ENCODE measurements around the gene LLGL1. TPM values are rescaled to one million over a fixed set of nuclear protein-coding genes. Genes with fewer than 3 reads are reported as not detected.

Gene LLGL1
- total RNA-seq, 4 donors from 2014 or later, result 25.7 to 30.3 (median 28.0) TPM

DNA sequence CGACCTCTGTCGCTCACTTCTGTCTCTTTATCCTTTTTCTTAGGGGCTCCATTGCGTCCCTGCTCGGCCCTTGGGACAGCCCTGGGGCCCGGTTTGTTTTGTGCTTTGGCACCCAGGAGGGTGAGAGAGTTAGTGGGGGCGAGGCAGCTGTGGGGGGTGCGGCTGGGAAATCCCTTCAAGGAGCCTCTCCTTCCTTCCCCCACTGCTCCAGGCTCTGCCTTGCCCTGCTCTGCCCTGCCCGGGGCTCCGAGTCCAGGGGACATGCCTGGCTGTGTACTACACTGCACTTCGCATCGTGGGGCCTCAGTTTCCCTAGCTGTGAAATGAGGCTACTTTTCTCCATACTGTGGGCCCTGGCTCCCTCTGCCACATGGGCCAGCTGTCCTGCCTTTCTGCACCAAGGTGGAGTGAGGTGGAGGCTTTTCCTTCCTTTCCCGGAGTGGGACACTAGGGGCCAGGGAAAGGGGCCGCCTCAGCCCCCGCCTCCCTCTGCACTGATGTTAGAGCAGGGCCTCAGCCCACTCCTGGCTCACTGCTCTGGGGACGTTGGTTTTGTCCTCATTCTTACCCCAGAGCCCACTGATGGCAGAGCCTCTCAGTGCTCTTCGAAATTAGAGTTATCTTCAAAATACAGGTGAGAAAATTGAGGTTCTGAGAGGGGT, 980 bp downstream of the LLGL1 start:
- DNase-seq, result no peak
- H3K27me3 ChIP-seq, result no peaks in the 10 kb centered on the region
- H3K36me3 ChIP-seq, result no peaks in the 10 kb centered on the region
- TF ChIP-seq CTCF (IDR thresholded peaks at IDR 0.05) (no peak), POLR2A (IDR thresholded peaks at IDR 0.05) (no peak)
- peak overlapping the region; percentile 58 to 82 (median 68) for H3K4me3 ChIP-seq
- intact Hi-C loops (cut with DNase I), result no loop called here
- no peaks in the 10 kb centered on the region for H3K9me3 ChIP-seq
- WGBS, 2 donors, result 0 to 20% methylated on average over 3 to 12 of the region's 16 CpGs
- peaks cover 19 to 45% (median 19%) of the 10 kb centered on the region in 3 donors for H3K4me1 ChIP-seq
- peak overlapping the region in 3 of 4 donors; percentile 67 to 84 (median 78) for H3K27ac ChIP-seq

GRCh38 chr17:18227635-18228034, 2.2 kb downstream of the LLGL1 start:
- DNase-seq, result no peak

GRCh38 chr17:18228176-18228682, 2.8 kb downstream of the LLGL1 start:
- Histone ChIP-seq H3K27ac (no peak overlapping the region), H3K4me3 (no peak overlapping the region), H3K4me1 (peaks cover 19 to 45% (median 19%) of the 10 kb centered on the region in 3 donors), H3K9me3 (no peaks in the 10 kb centered on the region), H3K27me3 (no peaks in the 10 kb centered on the region), H3K36me3 (peaks cover 0 to 16% (median 0%) of the 10 kb centered on the region in 3 donors)
- intact Hi-C loops (cut with DNase I), result no loop called here
- no peak for TF ChIP-seq CTCF (IDR thresholded peaks at IDR 0.05)
- TF ChIP-seq POLR2A (IDR thresholded peaks at IDR 0.05), result no peak
- DNase-seq, result no peak
- WGBS, 2 donors, result 84% methylated on average over 10 of the region's 10 CpGs

More at GRCh38 chr17:18227635-18228034, 2.2 kb downstream of the LLGL1 start:
- H3K9me3 ChIP-seq, result no peaks in the 10 kb centered on the region
- H3K27me3 ChIP-seq, result no peaks in the 10 kb centered on the region
- TF ChIP-seq CTCF (IDR thresholded peaks at IDR 0.05) (no peak), POLR2A (IDR thresholded peaks at IDR 0.05) (no peak)
- peaks cover 0 to 11% (median 0%) of the 10 kb centered on the region in 3 donors for H3K36me3 ChIP-seq
- intact Hi-C loops (cut with DNase I), result no loop called here
- H3K4me1 ChIP-seq, result peaks cover 19 to 45% (median 19%) of the 10 kb centered on the region in 3 donors
- H3K27ac ChIP-seq, result no peak overlapping the region
- H3K4me3 ChIP-seq, result no peak overlapping the region
- 93 to 100% methylated on average over 1 to 5 of the region's 5 CpGs for WGBS, 2 donors

GRCh38 chr17:18229254-18229653, 3.8 kb downstream of the LLGL1 start:
- H3K9me3 ChIP-seq, result no peaks in the 10 kb centered on the region
- H3K36me3 ChIP-seq, result peaks cover 3 to 27% (median 7%) of the 10 kb centered on the region in 3 donors
- H3K4me3 ChIP-seq, result no peak overlapping the region
- no peaks in the 10 kb centered on the region for H3K27me3 ChIP-seq
- no peak for DNase-seq
- intact Hi-C loops (cut with DNase I), result no loop called here
- TF ChIP-seq POLR2A (IDR thresholded peaks at IDR 0.05) (no peak), CTCF (IDR thresholded peaks at IDR 0.05) (no peak)
- H3K4me1 ChIP-seq, result peaks cover 19 to 46% (median 19%) of the 10 kb centered on the region in 3 donors
- 67 to 71% methylated on average over 2 to 3 of the region's 4 CpGs for WGBS, 2 donors
- H3K27ac ChIP-seq, result no peak overlapping the region

DNA sequence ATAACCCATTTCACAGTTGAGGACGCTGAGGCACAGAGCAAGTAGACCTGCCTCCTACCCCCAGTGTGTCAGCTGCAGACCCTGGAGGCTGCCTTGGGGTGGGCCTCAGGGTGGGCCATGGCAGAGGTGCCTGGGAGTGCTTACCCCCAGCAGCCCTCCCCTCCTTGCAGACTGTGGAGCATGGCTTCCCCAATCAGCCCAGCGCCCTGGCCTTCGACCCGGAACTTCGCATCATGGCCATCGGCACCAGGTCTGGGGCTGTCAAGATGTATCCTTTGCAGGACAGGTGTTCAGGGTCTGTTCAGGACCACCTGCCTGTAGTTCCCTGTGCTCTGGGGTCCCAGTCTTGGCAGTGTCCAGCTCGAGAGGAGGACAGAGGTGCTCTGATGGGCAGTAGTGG, 4.3 kb downstream of the LLGL1 start:
- DNase-seq, result no peak
- Histone ChIP-seq H3K4me3 (no peak overlapping the region), H3K36me3 (peaks cover 6 to 32% (median 10%) of the 10 kb centered on the region in 3 donors), H3K27me3 (no peaks in the 10 kb centered on the region), H3K4me1 (peaks cover 14 to 46% (median 14%) of the 10 kb centered on the region in 3 donors), H3K9me3 (no peaks in the 10 kb centered on the region), H3K27ac (no peak overlapping the region)
- no peak for TF ChIP-seq CTCF (IDR thresholded peaks at IDR 0.05)
- no peak for TF ChIP-seq POLR2A (IDR thresholded peaks at IDR 0.05)
- WGBS, 2 donors, result 60% methylated on average over 1 of the region's 7 CpGs; no CpG with 5 or more reads in 1 of the 2 donors
- intact Hi-C loops (cut with DNase I), result no loop called here

Measured in esophagus squamous epithelium (tissue), 5 donors.